ENCODE data around the gene CMTM3. TPM values are rescaled to one million over a fixed set of nuclear protein-coding genes. Genes with fewer than 3 reads are reported as not detected.
"Not testable (repeated sequence)": the region's sequence is repeated elsewhere in the genome, so short reads cannot be mapped to it uniquely, and the experiment has no call there.

Gene CMTM3
- total RNA-seq, 1 donor from 2014 or later = 48.2 TPM

- no peaks in the 10 kb centered on the region for H3K36me3 Mint-ChIP-seq (ENCODE audit: insufficient read depth)
- no peak overlapping the region for H3K4me3 Mint-ChIP-seq (ENCODE audit: low read depth)
- H3K27ac Mint-ChIP-seq = no peak overlapping the region
- H3K4me1 Mint-ChIP-seq (ENCODE audit: low read depth) = peaks cover 22% of the 10 kb centered on the region
- H3K9me3 Mint-ChIP-seq (ENCODE audit: low read depth) = no peaks in the 10 kb centered on the region
- no peak for TF ChIP-seq CTCF (IDR thresholded peaks at IDR 0.05; ENCODE audit: unreplicated experiment)
- DNase-seq (ENCODE audit: low spot score, unreplicated experiment) = no peak
- H3K27me3 Mint-ChIP-seq = no peaks in the 10 kb centered on the region
These were observed 52.0 kb downstream of the CMTM3 start for GRCh38 chr16:66656547-66656946.

GRCh38 chr16:66658143-66658859 is 53.8 kb downstream of the CMTM3 start:
- H3K4me3 Mint-ChIP-seq (ENCODE audit: low read depth) = no peak overlapping the region
- TF ChIP-seq CTCF (IDR thresholded peaks at IDR 0.05; ENCODE audit: unreplicated experiment) = no peak
- no peaks in the 10 kb centered on the region for H3K9me3 Mint-ChIP-seq (ENCODE audit: low read depth)
- no peaks in the 10 kb centered on the region for H3K27me3 Mint-ChIP-seq
- no peaks in the 10 kb centered on the region for H3K36me3 Mint-ChIP-seq (ENCODE audit: insufficient read depth)
- peaks cover 19% of the 10 kb centered on the region for H3K4me1 Mint-ChIP-seq (ENCODE audit: low read depth)
- DNase-seq (ENCODE audit: low spot score, unreplicated experiment) = no peak
- H3K27ac Mint-ChIP-seq = peak overlapping the region; percentile 51

DNA sequence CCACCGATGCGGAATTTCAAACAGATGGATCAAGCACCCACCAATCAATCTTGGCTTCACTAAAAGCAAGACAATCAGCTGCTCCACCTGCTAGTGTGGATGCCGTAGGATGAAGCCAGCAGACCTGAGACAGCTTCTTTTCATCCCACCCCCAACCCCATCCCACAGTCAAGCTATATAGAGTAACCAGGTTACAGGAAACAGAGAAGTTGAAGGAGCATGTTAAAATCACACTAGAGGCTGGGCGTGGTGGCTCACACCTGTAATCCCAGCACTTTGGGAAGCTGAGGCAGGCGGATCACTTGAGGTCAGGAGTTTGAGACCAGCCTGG is 54.3 kb downstream of the CMTM3 start:
- Mint-ChIP-seq H3K9me3 (ENCODE audit: low read depth) (no peaks in the 10 kb centered on the region), H3K27ac (no peak overlapping the region), H3K4me1 (ENCODE audit: low read depth) (peaks cover 19% of the 10 kb centered on the region), H3K36me3 (ENCODE audit: insufficient read depth) (no peaks in the 10 kb centered on the region), H3K4me3 (ENCODE audit: low read depth) (no peak overlapping the region), H3K27me3 (no peaks in the 10 kb centered on the region)
- no peak for TF ChIP-seq CTCF (IDR thresholded peaks at IDR 0.05; ENCODE audit: unreplicated experiment)
- no peak for DNase-seq (ENCODE audit: low spot score, unreplicated experiment)

DNA sequence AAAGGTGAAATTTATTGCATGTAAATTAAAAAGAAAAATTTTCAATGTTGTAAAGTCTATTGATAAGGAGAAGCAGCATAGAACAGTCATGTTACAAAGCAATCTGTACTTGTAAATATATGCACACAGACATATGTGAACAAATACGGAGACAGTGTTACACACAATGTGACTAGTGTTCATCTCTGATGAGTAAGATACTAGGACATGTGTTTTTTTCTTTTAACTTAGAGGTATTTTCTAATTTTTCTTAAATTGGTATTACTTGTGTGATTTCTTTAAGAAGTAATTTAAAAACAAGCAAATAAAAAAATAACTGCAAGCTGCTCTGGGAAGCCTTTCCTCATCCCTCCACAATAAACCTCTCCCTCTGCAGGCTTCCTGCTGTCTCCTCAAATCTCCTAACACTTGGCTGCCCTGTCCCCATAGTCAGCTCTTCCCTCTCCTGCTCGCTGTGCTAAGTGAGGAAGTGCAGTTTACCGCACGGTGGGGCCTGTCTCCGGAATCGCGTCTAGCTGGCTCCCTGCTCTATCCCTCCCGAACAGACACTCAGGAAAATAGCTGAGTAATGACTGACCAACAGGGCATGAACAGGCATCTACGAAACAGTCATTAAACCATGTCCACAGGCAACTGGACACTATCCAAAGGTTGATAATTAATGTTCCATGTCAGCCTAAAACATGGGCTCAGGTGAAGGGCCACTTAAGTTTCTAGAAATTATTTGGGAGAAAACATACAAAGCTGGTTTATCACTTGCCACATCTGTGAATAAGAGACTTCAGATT is 56.1 kb downstream of the CMTM3 start:
- H3K4me3 Mint-ChIP-seq (ENCODE audit: low read depth) = no peak overlapping the region
- H3K9me3 Mint-ChIP-seq (ENCODE audit: low read depth) = no peaks in the 10 kb centered on the region
- H3K36me3 Mint-ChIP-seq (ENCODE audit: insufficient read depth) = no peaks in the 10 kb centered on the region
- no peaks in the 10 kb centered on the region for H3K27me3 Mint-ChIP-seq
- no peak for TF ChIP-seq CTCF (IDR thresholded peaks at IDR 0.05; ENCODE audit: unreplicated experiment)
- no peak for DNase-seq (ENCODE audit: low spot score, unreplicated experiment)
- H3K27ac Mint-ChIP-seq = peak overlapping the region; percentile 30
- H3K4me1 Mint-ChIP-seq (ENCODE audit: low read depth) = peaks cover 19% of the 10 kb centered on the region

- Mint-ChIP-seq H3K36me3 (ENCODE audit: insufficient read depth) (no peaks in the 10 kb centered on the region), H3K9me3 (ENCODE audit: low read depth) (no peaks in the 10 kb centered on the region), H3K27ac (peak overlapping the region; percentile 29), H3K4me3 (ENCODE audit: low read depth) (no peak overlapping the region), H3K4me1 (ENCODE audit: low read depth) (peaks cover 19% of the 10 kb centered on the region), H3K27me3 (no peaks in the 10 kb centered on the region)
- TF ChIP-seq CTCF (IDR thresholded peaks at IDR 0.05; ENCODE audit: unreplicated experiment) = no peak
- no peak for DNase-seq (ENCODE audit: low spot score, unreplicated experiment)
These were observed 56.7 kb downstream of the CMTM3 start for GRCh38 chr16:66661210-66661560.

GRCh38 chr16:66661671-66662346 is 57.3 kb downstream of the CMTM3 start:
- H3K4me1 Mint-ChIP-seq (ENCODE audit: low read depth) = peaks cover 19% of the 10 kb centered on the region
- not testable (repeated sequence) for H3K27me3 Mint-ChIP-seq; H3K4me3 Mint-ChIP-seq (ENCODE audit: low read depth); H3K9me3 Mint-ChIP-seq (ENCODE audit: low read depth); H3K36me3 Mint-ChIP-seq (ENCODE audit: insufficient read depth); H3K27ac Mint-ChIP-seq; DNase-seq (ENCODE audit: low spot score, unreplicated experiment)
